Heart left ventricle (tissue), 16 donors: ENCODE results near the gene CD69. TPM values are rescaled to one million over a fixed set of nuclear protein-coding genes. Genes with fewer than 3 reads are reported as not detected.

Experiments used
- ATAC-seq, 4 donors: fragments of 200-7000 bp; cut with Tn5 transposase; one replicate each; pipeline ENCODE4 v1.9.1; 2020 to 2022; ENCODE audit warnings: moderate library complexity in 4 of 4, mild to moderate bottlenecking in 3 of 4, moderate number of reproducible peaks in 1 of 4
- DNase-seq, 5 donors: peaks; one replicate each; pipeline ENCODE4 v3.0.0-alpha.2; 2020
- H3K27ac ChIP-seq, 12 donors: fragments of 200-600 bp; sonication (generic) in 4 of 12; one replicate each; pipeline versions ENCODE4 v1.5.0 to v1.8.0; 2016 to 2022; ENCODE audit warnings: mild to moderate bottlenecking in 2 of 12
- H3K27me3 ChIP-seq, 9 donors: fragments of 200-600 bp; sonication (generic) in 2 of 9; one replicate each; pipeline versions ENCODE4 v1.5.1 to v1.8.0; 2016 to 2022; ENCODE audit warnings: mild to moderate bottlenecking in 3 of 9
- H3K36me3 ChIP-seq, 9 donors: fragments of 200-600 bp; sonication (generic) in 2 of 9; one replicate each; pipeline versions ENCODE4 v1.5.0 to v1.8.0; 2018 to 2022; ENCODE audit warnings: mild to moderate bottlenecking in 2 of 9
- H3K4me1 ChIP-seq, 12 donors: fragments of 200-600 bp; sonication (generic) in 4 of 12; one replicate each; pipeline versions ENCODE4 v1.5.0 to v1.8.0; 2016 to 2022; ENCODE audit warnings: mild to moderate bottlenecking in 3 of 12
- H3K4me3 ChIP-seq, 12 donors: fragments of 200-600 bp; sonication (generic) in 4 of 12; one replicate each; pipeline versions ENCODE4 v1.5.0 to v1.8.0; 2017 to 2022; ENCODE audit warnings: mild to moderate bottlenecking in 9 of 12, moderate library complexity in 4 of 12
- H3K9me3 ChIP-seq, 12 donors: fragments of 200-600 bp; sonication (generic) in 4 of 12; one replicate each; pipeline versions ENCODE4 v1.5.0 to v1.8.0; 2016 to 2022; ENCODE audit warnings: mild to moderate bottlenecking in 1 of 12
- POLR2A ChIP-seq, 2 donors: fragments of 450-650 bp; IDR thresholded peaks; one replicate each; pipeline ENCODE4 v1.6.1; 2017; ENCODE audit warnings: antibody characterized with exemption in 2 of 2, mild to moderate bottlenecking in 2 of 2, moderate library complexity in 2 of 2
- WGBS, 4 donors: extraction: QIAGEN DNeasy Blood & Tissue Kit in 2 of 4; methylation state at CpG; one replicate each; pipeline versions ENCODE4 v1.1.5 to v1.1.7; 2013 to 2018; 5-methylcytosine and 5-hydroxymethylcytosine counted together
- intact Hi-C, 10 donors: fragments of 100-400 bp; cut with DNase I; formaldehyde crosslinking; loops; one replicate each; pipeline versions ENCODE4 v1.11.1 to v1.14.2; 2022
- polyA plus RNA-seq, 2 donors: library from polyadenylated mRNA; stranded (reverse); fragments of 200-250 nt; gene quantifications; one replicate each; pipeline ENCODE4 v1.2.3, GENCODE V29; 2013
- total RNA-seq, 9 donors: library from RNA; depleted of rRNA in 2 of 9; stranded (reverse); fragments of >200 nt in 2 of 9; fragmentation: NEBNext Ultra II Directional in 3 of 9; extraction: Animal tissue kit (Norgen Biotek cat#: 25700) in 3 of 9; gene quantifications; one replicate each; pipeline versions ENCODE4 v1.1.0 to v1.2.4, GENCODE V29; 2016 to 2023
- TF ChIP-seq, protein P1 (sequence below), 12 donors: fragments of 200-600 bp; sonication (generic) in 4 of 12; IDR thresholded peaks; one replicate each; pipeline versions ENCODE4 v1.5.0 to v1.8.0; 2018 to 2022; ENCODE audit warnings: antibody characterized with exemption in 12 of 12, mild to moderate bottlenecking in 5 of 12
- donor health status: ischemic (EF 13 %, LVEDD 7.1; RV severe dilation, severe dysfunction).
- donor health status: healthy with polysubstance abuse.
- donor health status: DM: no; HTN: yes; CAD: no.
- donor health status: DM: no; HTN: no; CAD: no.
- donor health status: ischemic (EF 25% LVEDD 6.9; RV normal size, moderate dysfunction).
- donor health status: ischemic (EF 25% LVEDD 5.7; RV mildly dilated, moderate dysfunction).
- donor health status: healthy.
- donor health status: DM: yes; HTN: yes; CAD: no.
- donor health status: ischemic (EF 35%, LVEDD 5.7; RV mildly dilated, moderate dysfunction).
- donor health status: nonischemic (EF 11% LVEDD 7.7; RV severe dilation, severe dysfunction).
- donor health status: DM: yes; HTN: yes; CAD: no.
- donor health status: PGD.
- donor health status: ischemic (EF 29% LVEDD 5.4; RV normal size, mild dysfunction).
- donor health status: nonischemic (EF 23%, LVEDD 6.1; RV moderate dilation, normal function).

CD69 gene
- total and polyA plus RNA-seq, 11 donors: 0.16 to 6.4 (median 0.43) TPM; not detected in 3

DNA sequence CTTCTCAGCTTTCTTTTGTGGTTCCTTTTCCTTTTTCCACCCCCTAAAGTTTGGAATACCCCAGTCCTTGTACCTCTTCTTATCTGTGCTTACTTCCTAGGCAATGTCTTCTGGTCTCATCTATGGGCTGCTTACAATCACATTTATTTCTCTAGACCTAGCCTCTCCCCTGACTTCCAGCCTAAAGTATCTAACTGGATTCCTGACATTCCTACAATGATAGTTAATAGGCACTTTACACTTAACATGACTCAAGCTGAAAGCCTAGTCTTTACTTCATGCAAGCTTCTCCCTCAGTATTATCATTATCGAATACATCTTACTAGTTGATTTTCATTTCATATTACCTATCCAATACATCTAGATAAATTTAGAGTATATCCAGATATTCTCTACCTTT lies 49.0 kb downstream of the CD69 start:
- WGBS, 4 donors: 51 to 67% (median 62%) methylated on average over 1 of the region's 1 CpG
- Histone ChIP-seq H3K4me3 (no peak overlapping the region), H3K36me3 (no peaks in the 10 kb centered on the region), H3K27me3 (no peaks in the 10 kb centered on the region), H3K27ac (no peak overlapping the region), H3K4me1 (peaks cover 0 to 17% (median 0%) of the 10 kb centered on the region in 12 donors), H3K9me3 (no peaks in the 10 kb centered on the region)
- intact Hi-C loops: no loop called here
- no peak for TF ChIP-seq POLR2A (IDR thresholded peaks at IDR 0.05)
- TF ChIP-seq, protein P1, sequence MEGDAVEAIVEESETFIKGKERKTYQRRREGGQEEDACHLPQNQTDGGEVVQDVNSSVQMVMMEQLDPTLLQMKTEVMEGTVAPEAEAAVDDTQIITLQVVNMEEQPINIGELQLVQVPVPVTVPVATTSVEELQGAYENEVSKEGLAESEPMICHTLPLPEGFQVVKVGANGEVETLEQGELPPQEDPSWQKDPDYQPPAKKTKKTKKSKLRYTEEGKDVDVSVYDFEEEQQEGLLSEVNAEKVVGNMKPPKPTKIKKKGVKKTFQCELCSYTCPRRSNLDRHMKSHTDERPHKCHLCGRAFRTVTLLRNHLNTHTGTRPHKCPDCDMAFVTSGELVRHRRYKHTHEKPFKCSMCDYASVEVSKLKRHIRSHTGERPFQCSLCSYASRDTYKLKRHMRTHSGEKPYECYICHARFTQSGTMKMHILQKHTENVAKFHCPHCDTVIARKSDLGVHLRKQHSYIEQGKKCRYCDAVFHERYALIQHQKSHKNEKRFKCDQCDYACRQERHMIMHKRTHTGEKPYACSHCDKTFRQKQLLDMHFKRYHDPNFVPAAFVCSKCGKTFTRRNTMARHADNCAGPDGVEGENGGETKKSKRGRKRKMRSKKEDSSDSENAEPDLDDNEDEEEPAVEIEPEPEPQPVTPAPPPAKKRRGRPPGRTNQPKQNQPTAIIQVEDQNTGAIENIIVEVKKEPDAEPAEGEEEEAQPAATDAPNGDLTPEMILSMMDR (IDR thresholded peaks at IDR 0.05): no peak
- DNase-seq (no peak), ATAC-seq (no peak)

DNA sequence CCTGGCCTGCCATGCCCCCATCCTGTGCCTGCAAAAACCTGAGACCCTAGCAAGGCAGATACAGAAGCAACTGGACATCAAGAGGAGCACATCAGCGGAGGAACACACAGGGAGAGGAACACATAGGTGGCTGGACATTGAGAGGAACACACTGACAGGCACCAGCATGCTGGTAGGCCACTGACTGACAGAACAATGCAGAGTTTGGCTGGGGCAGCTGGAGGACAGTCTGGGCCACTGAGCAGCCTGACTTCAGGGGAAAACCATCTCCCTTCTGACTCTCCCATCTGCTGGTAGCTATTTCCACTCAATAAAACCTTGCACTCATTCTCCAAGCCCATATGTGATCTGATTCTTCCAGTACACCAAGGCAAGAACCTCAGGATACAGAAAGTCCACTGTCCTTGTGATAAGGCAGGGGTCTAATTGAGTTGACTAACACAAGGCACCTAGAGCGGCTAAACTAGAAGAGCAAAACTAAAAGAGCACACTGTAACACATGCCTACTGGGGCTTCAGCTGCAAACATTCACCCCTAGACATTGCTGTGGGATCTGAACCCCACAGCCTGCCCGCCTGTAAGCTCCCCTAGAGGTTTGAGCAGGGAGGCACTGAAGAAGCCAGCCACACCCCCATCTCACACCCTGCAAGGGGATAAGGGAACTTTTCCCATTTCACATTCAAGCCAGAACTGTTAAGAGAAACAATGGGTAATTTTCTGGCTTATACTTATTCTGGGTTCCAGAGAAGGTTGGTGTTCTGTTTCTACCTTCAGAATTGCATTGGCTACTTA lies 49.9 kb downstream of the CD69 start:
- DNase-seq (no peak), ATAC-seq (no peak)
- no peaks in the 10 kb centered on the region for H3K9me3 ChIP-seq
- 88 to 97% (median 92%) methylated on average over 3 of the region's 3 CpGs for WGBS, 4 donors
- H3K4me1 ChIP-seq: peaks cover 0 to 26% (median 0%) of the 10 kb centered on the region in 12 donors
- no peak overlapping the region for H3K4me3 ChIP-seq
- intact Hi-C loops: no loop called here
- H3K36me3 ChIP-seq: no peaks in the 10 kb centered on the region
- TF ChIP-seq, protein P1 (IDR thresholded peaks at IDR 0.05): no peak
- no peak for TF ChIP-seq POLR2A (IDR thresholded peaks at IDR 0.05)
- H3K27me3 ChIP-seq: no peaks in the 10 kb centered on the region
- no peak overlapping the region for H3K27ac ChIP-seq

GRCh38 chr12:9708853-9709252 lies 51.8 kb downstream of the CD69 start:
- Histone ChIP-seq H3K9me3 (peaks cover 0 to 6% (median 0%) of the 10 kb centered on the region in 12 donors), H3K4me3 (no peak overlapping the region), H3K27me3 (no peaks in the 10 kb centered on the region), H3K27ac (peak overlapping the region in 1 of 12 donors; percentile 73), H3K4me1 (peaks cover 0 to 31% (median 0%) of the 10 kb centered on the region in 12 donors), H3K36me3 (no peaks in the 10 kb centered on the region)
- no peak for TF ChIP-seq POLR2A (IDR thresholded peaks at IDR 0.05)
- TF ChIP-seq, protein P1 (IDR thresholded peaks at IDR 0.05): no peak
- no peak for ATAC-seq
- intact Hi-C loops: loop anchor here (1.0 to 10.0 kb wide), 11 partner anchors 62 to 378 kb away; no protein-coding TSS in a partner anchor
- DNase-seq: no peak
- 84 to 91% (median 90%) methylated on average over 3 of the region's 3 CpGs for WGBS, 4 donors
